ENCODE measurements around the gene SPATA21. TPM values are rescaled to one million over a fixed set of nuclear protein-coding genes. Genes with fewer than 3 reads are reported as not detected.

The SPATA21 gene
- total and polyA plus RNA-seq, 12 donors = 0.13 to 3.1 (median 0.16) TPM; not detected in 8

GRCh38 chr1:16397120-16397519 lies 40.1 kb downstream of the SPATA21 start:
- intact Hi-C loops (cut with DNase I) = no loop called here
- H3K36me3 ChIP-seq (replicated peaks in 1 of 2) = peaks cover 0 to 31% of the 10 kb centered on the region in 2 donors
- no peak for DNase-seq
- no peaks in the 10 kb centered on the region for H3K9me3 ChIP-seq (replicated peaks in 1 of 3)
- peaks cover 24 to 32% of the 10 kb centered on the region in 2 donors for H3K4me1 ChIP-seq (replicated peaks in 1 of 2)
- H3K4me3 ChIP-seq = no peak overlapping the region
- H3K27ac ChIP-seq = peak overlapping the region in 2 of 5 donors; percentile 49 to 60
- 34 to 63% (median 57%) methylated on average over 5 of the region's 5 CpGs for WGBS, 4 donors
- no peaks in the 10 kb centered on the region for H3K27me3 ChIP-seq
- TF ChIP-seq, protein P1, sequence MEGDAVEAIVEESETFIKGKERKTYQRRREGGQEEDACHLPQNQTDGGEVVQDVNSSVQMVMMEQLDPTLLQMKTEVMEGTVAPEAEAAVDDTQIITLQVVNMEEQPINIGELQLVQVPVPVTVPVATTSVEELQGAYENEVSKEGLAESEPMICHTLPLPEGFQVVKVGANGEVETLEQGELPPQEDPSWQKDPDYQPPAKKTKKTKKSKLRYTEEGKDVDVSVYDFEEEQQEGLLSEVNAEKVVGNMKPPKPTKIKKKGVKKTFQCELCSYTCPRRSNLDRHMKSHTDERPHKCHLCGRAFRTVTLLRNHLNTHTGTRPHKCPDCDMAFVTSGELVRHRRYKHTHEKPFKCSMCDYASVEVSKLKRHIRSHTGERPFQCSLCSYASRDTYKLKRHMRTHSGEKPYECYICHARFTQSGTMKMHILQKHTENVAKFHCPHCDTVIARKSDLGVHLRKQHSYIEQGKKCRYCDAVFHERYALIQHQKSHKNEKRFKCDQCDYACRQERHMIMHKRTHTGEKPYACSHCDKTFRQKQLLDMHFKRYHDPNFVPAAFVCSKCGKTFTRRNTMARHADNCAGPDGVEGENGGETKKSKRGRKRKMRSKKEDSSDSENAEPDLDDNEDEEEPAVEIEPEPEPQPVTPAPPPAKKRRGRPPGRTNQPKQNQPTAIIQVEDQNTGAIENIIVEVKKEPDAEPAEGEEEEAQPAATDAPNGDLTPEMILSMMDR (IDR thresholded peaks at IDR 0.05) = no peak
- no peak for TF ChIP-seq POLR2A (IDR thresholded peaks at IDR 0.05)

DNA sequence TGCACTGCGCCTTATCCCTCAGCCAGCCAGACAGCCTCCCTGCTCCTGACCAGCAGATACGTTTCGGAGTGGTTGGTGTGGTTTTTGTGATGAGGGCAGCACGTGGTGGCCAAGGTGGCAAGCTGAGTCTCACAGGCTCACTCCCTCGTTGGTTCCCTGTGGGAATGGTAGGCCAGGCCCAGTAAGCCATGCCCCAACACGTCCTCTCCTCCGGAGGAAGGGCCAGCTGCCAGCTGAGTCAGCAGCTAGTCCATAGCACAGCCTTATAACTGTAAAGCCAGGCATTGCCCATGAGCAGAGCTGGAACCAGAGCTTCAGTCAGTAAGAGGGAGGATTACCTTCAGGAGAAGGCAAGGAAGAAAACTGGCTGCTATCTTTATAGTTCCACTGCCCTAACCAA lies 40.6 kb downstream of the SPATA21 start:
- TF ChIP-seq POLR2A (IDR thresholded peaks at IDR 0.05) = no peak
- TF ChIP-seq, protein P1 (IDR thresholded peaks at IDR 0.05) = no peak
- peaks cover 0 to 31% of the 10 kb centered on the region in 2 donors for H3K36me3 ChIP-seq (replicated peaks in 1 of 2)
- WGBS, 4 donors = 47 to 67% (median 57%) methylated on average over 5 to 7 of the region's 7 CpGs
- peak overlapping the region in 2 of 5 donors; percentile 49 to 60 for H3K27ac ChIP-seq
- peaks cover 29 to 37% of the 10 kb centered on the region in 2 donors for H3K4me1 ChIP-seq (replicated peaks in 1 of 2)
- intact Hi-C loops (cut with DNase I) = no loop called here
- no peaks in the 10 kb centered on the region for H3K9me3 ChIP-seq (replicated peaks in 1 of 3)
- H3K4me3 ChIP-seq = no peak overlapping the region
- DNase-seq = peak; percentile 76 to 89 (median 81)
- H3K27me3 ChIP-seq = no peaks in the 10 kb centered on the region

DNA sequence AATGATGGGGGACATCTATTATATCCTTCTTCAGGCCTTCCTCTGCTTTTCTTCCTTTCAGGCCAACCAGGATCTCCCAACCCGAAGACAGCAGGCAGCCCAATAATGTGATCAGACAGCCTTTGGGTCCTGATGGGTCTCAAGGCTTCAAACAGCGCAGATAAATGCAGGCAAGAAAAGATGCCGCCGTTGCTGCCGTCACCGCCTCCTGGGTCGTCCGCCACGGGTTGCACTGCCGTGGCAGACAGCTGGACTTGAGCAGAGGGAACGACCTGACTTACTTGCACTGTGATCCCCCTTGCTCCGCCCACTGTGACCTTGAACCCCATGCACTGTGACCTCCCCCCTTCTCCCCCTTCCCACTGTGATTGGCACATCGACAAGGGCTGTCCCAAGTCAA lies 42.2 kb downstream of the SPATA21 start:
- H3K27me3 ChIP-seq = no peaks in the 10 kb centered on the region
- H3K27ac ChIP-seq = peak overlapping the region in 1 of 5 donors; percentile 25
- H3K4me3 ChIP-seq = no peak overlapping the region
- H3K36me3 ChIP-seq (replicated peaks in 1 of 2) = peaks cover 0 to 31% of the 10 kb centered on the region in 2 donors
- TF ChIP-seq POLR2A (IDR thresholded peaks at IDR 0.05) = no peak
- TF ChIP-seq, protein P1 (IDR thresholded peaks at IDR 0.05) = no peak
- intact Hi-C loops (cut with DNase I) = no loop called here
- no peak for DNase-seq
- H3K9me3 ChIP-seq (replicated peaks in 1 of 3) = no peaks in the 10 kb centered on the region
- WGBS, 4 donors = 77 to 79% (median 78%) methylated on average over 13 of the region's 13 CpGs
- H3K4me1 ChIP-seq (replicated peaks in 1 of 2) = peaks cover 36 to 47% of the 10 kb centered on the region in 2 donors

DNA sequence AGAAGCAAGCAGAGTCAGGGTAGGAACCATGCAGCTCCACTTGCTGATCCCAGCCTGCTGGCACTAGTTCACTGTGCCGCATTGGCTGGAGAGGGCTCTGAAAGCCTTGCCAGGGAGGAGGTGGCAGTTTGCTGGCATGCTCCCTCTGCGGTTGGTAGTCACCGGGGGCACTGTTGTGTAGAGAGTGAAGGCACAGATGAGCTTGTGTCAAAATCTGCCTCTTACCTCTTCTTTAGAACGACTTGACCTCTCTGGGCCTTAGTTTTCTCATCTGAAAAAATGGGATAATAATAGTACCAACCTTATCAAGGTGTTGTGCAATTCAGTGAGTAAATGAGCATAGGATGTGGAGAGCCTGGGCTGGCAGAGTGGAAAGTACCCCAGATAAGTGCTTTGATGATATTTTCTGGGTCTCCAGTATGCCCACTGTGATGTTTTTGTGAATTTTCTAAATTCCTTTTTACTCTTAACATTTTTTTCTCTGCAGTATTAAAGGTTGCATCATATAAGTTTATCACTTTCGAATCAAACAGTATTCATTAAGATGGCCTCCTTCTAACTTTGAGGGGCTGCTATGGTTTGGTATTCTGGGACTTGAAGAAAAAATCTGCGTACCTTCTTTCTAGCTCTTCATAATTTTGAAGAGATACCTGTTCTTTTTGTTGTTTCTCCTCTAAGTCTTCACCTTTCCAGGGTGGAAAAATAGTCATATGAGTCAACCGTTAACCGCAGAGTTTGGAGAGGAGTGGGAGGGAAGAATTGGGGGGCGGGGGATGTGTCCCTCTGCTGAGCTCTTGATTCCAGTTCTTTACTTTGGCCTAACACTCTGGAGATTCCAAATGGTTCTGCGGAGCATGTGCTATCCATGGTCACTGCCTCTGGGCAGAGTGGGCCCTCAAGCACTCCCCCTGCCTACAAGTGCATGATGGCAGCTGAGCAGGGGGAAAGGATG lies 43.4 kb downstream of the SPATA21 start:
- Histone ChIP-seq H3K4me3 (no peak overlapping the region), H3K36me3 (replicated peaks in 1 of 2) (peaks cover 0 to 31% of the 10 kb centered on the region in 2 donors), H3K27me3 (no peaks in the 10 kb centered on the region), H3K4me1 (replicated peaks in 1 of 2) (peaks cover 36 to 51% of the 10 kb centered on the region in 2 donors), H3K9me3 (replicated peaks in 1 of 3) (no peaks in the 10 kb centered on the region), H3K27ac (peak overlapping the region in 2 of 5 donors; percentile 14 to 62)
- no peak for TF ChIP-seq POLR2A (IDR thresholded peaks at IDR 0.05)
- TF ChIP-seq, protein P1 (IDR thresholded peaks at IDR 0.05) = no peak
- WGBS, 4 donors = 72 to 79% (median 76%) methylated on average over 10 of the region's 10 CpGs
- intact Hi-C loops (cut with DNase I) = no loop called here
- DNase-seq = peak in 1 of 7 donors; percentile 36
